Coronary artery (tissue), 2 donors: ENCODE data around the gene SLCO3A1.

Experiments used
- DNase-seq: peaks from one replicate; pipeline ENCODE4 v3.0.0-alpha.2; 2017; ENCODE audit warnings: low spot score
- H3K27ac ChIP-seq, 2 donors: fragments of 200-600 bp; sonication (generic); one replicate each; pipeline ENCODE4 v1.5.1; 2016 to 2019
- H3K4me3 ChIP-seq: fragments of 200-600 bp; sonication (generic); 2 replicates; pipeline ENCODE4 v1.5.1; 2016; ENCODE audit warnings: mild to moderate bottlenecking, moderate library complexity
- TF ChIP-seq, protein P1 (sequence below): fragments of 200-600 bp; sonication (generic); IDR thresholded peaks from one replicate; pipeline ENCODE4 v1.5.1; 2019; ENCODE audit warnings: antibody characterized with exemption

The SLCO3A1 gene

DNA sequence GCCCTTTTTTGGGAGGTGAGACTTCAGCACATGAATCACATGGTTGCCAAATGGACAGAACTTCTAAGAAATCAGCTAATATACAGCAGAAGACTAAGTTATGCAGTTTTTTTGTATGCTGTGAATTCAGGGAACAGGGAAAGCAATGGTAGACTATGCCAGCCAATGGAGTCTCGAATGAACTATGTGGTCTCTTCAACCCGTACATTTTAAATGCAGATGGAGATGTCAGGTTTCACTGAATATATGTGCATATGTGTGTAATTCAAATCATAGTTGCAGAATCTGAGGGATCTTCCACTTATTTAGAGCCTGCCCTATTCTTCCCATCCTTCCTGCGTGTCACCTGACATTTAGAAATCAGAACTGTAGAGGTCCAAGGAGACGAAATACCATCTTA is 187.9 kb downstream of the SLCO3A1 start:
- H3K27ac ChIP-seq: no peak overlapping the region
- no peak overlapping the region for H3K4me3 ChIP-seq
- TF ChIP-seq, protein P1, sequence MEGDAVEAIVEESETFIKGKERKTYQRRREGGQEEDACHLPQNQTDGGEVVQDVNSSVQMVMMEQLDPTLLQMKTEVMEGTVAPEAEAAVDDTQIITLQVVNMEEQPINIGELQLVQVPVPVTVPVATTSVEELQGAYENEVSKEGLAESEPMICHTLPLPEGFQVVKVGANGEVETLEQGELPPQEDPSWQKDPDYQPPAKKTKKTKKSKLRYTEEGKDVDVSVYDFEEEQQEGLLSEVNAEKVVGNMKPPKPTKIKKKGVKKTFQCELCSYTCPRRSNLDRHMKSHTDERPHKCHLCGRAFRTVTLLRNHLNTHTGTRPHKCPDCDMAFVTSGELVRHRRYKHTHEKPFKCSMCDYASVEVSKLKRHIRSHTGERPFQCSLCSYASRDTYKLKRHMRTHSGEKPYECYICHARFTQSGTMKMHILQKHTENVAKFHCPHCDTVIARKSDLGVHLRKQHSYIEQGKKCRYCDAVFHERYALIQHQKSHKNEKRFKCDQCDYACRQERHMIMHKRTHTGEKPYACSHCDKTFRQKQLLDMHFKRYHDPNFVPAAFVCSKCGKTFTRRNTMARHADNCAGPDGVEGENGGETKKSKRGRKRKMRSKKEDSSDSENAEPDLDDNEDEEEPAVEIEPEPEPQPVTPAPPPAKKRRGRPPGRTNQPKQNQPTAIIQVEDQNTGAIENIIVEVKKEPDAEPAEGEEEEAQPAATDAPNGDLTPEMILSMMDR: no peak
- DNase-seq: no peak

DNA sequence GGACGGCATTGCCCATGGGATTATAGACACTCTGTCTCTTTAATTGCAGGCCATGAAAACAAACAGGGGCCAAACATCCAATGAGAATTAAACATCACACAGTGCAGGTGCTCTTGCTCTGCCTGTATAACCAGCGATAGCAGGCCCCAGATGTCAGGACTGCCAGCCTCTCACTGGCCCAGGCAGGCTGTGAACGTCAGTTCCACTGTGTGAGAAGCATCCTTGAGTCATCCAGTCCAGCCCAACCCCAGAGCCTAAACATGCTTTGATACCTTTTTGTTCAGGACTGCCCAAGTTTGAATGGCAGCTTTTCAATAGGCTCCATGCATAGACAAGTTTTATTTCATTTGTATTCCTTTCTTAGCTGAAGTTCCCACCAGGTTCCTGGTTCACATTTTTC is 189.8 kb downstream of the SLCO3A1 start:
- DNase-seq: no peak
- Histone ChIP-seq H3K27ac (no peak overlapping the region), H3K4me3 (no peak overlapping the region)
- TF ChIP-seq, protein P1: no peak

DNA sequence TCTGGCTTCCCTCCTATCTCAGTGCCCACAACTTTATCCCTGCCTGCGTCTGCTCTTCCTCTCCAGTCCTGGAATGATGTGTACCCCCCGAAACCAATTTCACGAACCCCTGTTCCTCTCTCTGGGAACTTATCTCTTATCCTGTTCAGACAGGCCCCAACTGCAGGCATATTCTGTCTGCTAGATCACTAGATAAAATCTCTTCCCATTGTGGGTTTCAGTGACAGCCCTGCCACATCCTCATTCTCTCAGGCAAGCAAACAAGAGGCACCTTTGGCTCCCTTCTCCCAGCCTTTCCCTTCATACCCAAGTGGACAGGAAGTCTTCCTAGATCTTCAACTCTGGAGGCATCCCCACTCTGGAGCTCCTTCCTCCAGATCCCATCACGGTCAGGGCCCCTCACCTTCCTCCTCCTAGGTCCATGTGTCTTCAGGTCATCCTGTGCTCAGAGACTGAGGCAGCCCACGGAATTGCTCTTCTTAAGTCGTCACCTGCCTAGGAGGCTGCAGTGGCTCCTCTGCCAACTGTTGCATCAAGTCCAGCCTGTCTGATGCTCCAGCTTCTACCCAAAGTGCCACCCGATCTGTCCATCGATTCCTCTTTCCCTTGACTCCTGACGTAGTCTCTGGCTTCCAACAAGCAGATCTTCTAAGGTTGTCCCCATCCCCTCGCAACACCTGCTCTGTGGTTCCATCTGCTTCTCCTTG is 190.8 kb downstream of the SLCO3A1 start:
- Histone ChIP-seq H3K27ac (no peak overlapping the region), H3K4me3 (no peak overlapping the region)
- TF ChIP-seq, protein P1: no peak
- DNase-seq: no peak

DNA sequence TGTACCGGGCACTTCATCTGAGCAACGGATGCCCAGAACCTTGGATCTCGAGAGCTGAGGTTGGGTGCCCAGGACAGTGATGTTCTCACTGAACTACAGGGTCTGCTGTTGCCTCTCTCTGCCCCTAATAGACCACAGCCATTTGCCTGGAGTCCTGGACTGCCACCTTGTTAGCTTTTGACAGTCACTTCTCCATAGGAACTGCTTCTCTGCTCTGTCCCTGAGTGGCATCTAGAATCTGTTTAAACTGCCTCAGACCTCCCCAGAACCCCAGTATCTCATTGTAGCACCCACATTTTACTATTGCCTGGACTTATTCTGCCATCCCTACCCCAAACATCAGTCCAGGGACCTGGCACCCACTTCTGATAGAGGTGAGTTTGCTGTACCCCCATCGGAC is 194.4 kb downstream of the SLCO3A1 start:
- H3K27ac ChIP-seq: no peak overlapping the region
- H3K4me3 ChIP-seq: no peak overlapping the region
- TF ChIP-seq, protein P1: no peak
- DNase-seq: no peak

DNA sequence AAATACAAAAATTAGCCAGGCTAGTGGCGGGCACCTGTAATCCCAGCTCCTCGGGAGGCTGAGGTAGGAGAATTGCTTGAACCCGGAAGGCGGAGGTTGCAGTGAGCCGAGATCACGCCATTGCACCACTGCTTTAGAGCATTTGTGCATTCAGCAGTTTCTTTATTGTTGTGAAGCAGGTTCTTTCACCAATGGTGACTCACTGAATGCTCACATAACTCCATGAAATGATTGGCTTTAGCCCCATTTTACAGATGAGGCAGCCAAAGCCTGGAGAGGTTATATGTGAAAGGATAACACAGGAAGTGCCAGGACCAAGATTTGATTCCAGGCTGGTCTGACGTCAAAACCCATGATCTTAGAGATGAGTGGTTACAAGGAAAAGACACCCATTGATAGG is 195.2 kb downstream of the SLCO3A1 start:
- TF ChIP-seq, protein P1: no peak
- no peak overlapping the region for H3K4me3 ChIP-seq
- DNase-seq: no peak
- H3K27ac ChIP-seq: no peak overlapping the region

DNA sequence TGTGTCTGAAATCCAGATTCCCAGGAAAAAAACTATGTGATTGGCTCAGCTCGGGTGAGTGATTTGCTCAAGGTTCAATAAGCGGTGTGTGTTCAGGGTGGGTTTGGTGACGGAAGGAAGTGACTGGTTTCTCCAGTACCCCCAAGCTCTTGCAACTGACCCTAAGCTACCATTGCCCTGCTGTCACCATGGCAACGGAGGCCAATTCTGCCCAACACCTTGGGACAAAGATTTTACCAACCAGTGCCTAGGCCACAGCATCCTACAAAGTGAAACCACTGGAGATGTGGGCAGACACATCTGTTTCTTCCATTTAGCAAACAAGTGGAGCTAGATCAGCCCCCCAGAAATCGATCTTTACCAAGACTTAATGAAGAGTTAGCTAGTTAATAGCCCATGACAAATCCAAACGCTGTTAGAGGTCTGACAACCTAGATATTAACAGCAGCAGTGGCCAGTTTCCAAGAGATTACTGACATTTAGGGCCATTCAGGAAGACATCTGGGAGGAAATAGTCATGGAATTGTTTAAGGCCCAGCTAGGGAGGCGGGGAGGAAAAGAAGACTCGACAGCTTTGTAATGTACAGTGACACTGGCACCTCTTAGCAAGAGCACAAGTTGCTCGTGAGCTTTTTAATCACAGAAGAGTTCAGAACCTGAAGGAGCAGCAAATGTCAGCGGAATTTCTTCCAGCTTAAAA is 195.9 kb downstream of the SLCO3A1 start:
- TF ChIP-seq, protein P1: no peak
- Histone ChIP-seq H3K4me3 (no peak overlapping the region), H3K27ac (no peak overlapping the region)
- DNase-seq: no peak
